Suprapubic skin (tissue), 4 donors: ENCODE measurements around the gene MAP3K20.

ENCODE experiments used
- CTCF ChIP-seq, 2 donors: fragments of 200-600 bp in 1 of 2; fragments of 450-650 bp in 1 of 2; sonication (generic) in 1 of 2; IDR thresholded peaks; one replicate each; pipeline ENCODE4 v1.5.1; 2016 to 2019; ENCODE audit warnings: antibody characterized with exemption in 2 of 2, mild to moderate bottlenecking in 1 of 2, moderate library complexity in 1 of 2
- EP300 ChIP-seq: sonication (generic); formaldehyde crosslinking; IDR thresholded peaks from one replicate; pipeline ENCODE4 v1.6.1; 2017; ENCODE audit warnings: antibody characterized with exemption
- POLR2A ChIP-seq, 2 donors: fragments of 450-650 bp; IDR thresholded peaks; one replicate each; pipeline ENCODE4 v1.6.1; 2017; ENCODE audit warnings: antibody characterized with exemption in 2 of 2, mild to moderate bottlenecking in 2 of 2, moderate library complexity in 2 of 2
- POLR2AphosphoS5 ChIP-seq, 3 donors: sonication (generic); formaldehyde crosslinking; IDR thresholded peaks; one replicate each; pipeline ENCODE4 v1.6.1; 2017; ENCODE audit warnings: antibody characterized with exemption in 3 of 3

DNA sequence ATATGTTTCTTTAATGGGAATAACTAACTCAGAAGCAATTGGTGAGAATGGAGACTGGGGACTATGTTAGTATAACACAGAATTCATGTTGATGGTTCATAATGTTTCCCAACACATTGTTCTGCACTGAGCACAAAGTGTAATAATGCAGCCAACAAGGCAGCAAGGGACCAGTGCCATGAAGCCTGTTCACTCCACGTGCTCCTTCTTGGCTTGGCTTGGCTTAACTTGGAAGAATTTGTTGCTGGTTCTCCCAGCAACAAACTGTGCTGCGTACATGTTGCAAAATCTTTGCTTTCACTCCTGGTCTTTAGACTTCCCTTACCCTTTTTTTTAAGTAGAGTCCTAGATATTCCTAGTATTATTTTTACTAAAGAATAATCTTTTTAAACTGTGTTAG, 129.7 kb downstream of the MAP3K20 start:
- no peak for TF ChIP-seq POLR2A (IDR thresholded peaks at IDR 0.05)
- no peak for TF ChIP-seq CTCF (IDR thresholded peaks at IDR 0.05)
- TF ChIP-seq POLR2AphosphoS5 (IDR thresholded peaks at IDR 0.05), result peak in 2 of 3 donors; percentile 88 to 96
- peak; percentile 38 for TF ChIP-seq EP300
